H9 (cell line): Measurements from ENCODE around the gene FRS3. TPM values are rescaled to one million over a fixed set of nuclear protein-coding genes. Genes with fewer than 3 reads are reported as not detected.

ENCODE experiments used
- DNase-seq: peaks from one replicate; pipeline ENCODE4 v3.0.0-alpha.2; 2017
- H2AFZ ChIP-seq: one replicate; pipeline ENCODE4 v1.6.1; 2013; ENCODE audit warnings: mild to moderate bottlenecking, low read length, control low read depth, moderate library complexity
- H2AK5ac ChIP-seq: 2 replicates; pipeline ENCODE4 v1.6.1; 2013; ENCODE audit warnings: low read length, control low read depth, mixed read lengths; ENCODE audit not compliant: insufficient read length
- H2BK120ac ChIP-seq: one replicate; pipeline ENCODE4 v1.6.1; 2013; ENCODE audit warnings: low read depth, mild to moderate bottlenecking, low read length, control low read depth, inconsistent platforms; ENCODE audit not compliant: poor library complexity, severe bottlenecking
- H2BK12ac ChIP-seq: 2 replicates; pipeline ENCODE4 v1.6.1; 2013; ENCODE audit warnings: low read length, control low read depth, mixed read lengths, low read depth; ENCODE audit not compliant: insufficient read length
- H2BK15ac ChIP-seq: 2 replicates; pipeline ENCODE4 v1.6.1; 2013; ENCODE audit warnings: low read depth, low read length, control low read depth
- H2BK20ac ChIP-seq: one replicate; pipeline ENCODE4 v1.6.1; 2013; ENCODE audit warnings: low read depth, mild to moderate bottlenecking, low read length, control low read depth, inconsistent platforms; ENCODE audit not compliant: poor library complexity, severe bottlenecking
- H2BK5ac ChIP-seq: 2 replicates; pipeline ENCODE4 v1.6.1; 2013; ENCODE audit warnings: low read length, control low read depth, mixed read lengths; ENCODE audit not compliant: insufficient read length
- H3K14ac ChIP-seq: 2 replicates; pipeline ENCODE4 v1.6.1; 2013; ENCODE audit warnings: low read length, control low read depth; ENCODE audit not compliant: insufficient read depth
- H3K18ac ChIP-seq: 2 replicates; pipeline ENCODE4 v1.6.1; 2013; ENCODE audit warnings: low read depth, mild to moderate bottlenecking, mixed read lengths, low read length, control low read depth; ENCODE audit not compliant: insufficient read length
- H3K23ac ChIP-seq: 2 replicates; pipeline ENCODE4 v1.6.1; 2013; ENCODE audit warnings: low read length, control low read depth, mixed read lengths, low read depth; ENCODE audit not compliant: insufficient read length
- H3K23me2 ChIP-seq: 2 replicates; pipeline ENCODE4 v1.6.1; 2013; ENCODE audit warnings: low read depth, mild to moderate bottlenecking, mixed read lengths, low read length, control low read depth; ENCODE audit not compliant: insufficient read length, poor library complexity, severe bottlenecking
- H3K27ac ChIP-seq: 2 replicates; pipeline ENCODE4 v1.5.1; 2013; ENCODE audit warnings: low read length, control low read depth, mixed read lengths, low read depth; ENCODE audit not compliant: insufficient read length
- H3K27me3 ChIP-seq: 2 replicates; pipeline ENCODE4 v1.6.1; 2013; ENCODE audit warnings: low read length, control low read depth, inconsistent platforms; ENCODE audit not compliant: insufficient read depth
- H3K4ac ChIP-seq: 2 replicates; pipeline ENCODE4 v1.6.1; 2013; ENCODE audit warnings: low read depth, mild to moderate bottlenecking, control low read depth, inconsistent platforms, low read length, moderate library complexity
- H3K4me1 ChIP-seq: 2 replicates; pipeline ENCODE4 v1.6.1; 2013; ENCODE audit warnings: low read length, control low read depth, inconsistent platforms; ENCODE audit not compliant: insufficient read depth
- H3K4me2 ChIP-seq: 2 replicates; pipeline ENCODE4 v1.6.1; 2013; ENCODE audit warnings: low read length, control low read depth, mixed read lengths; ENCODE audit not compliant: insufficient read length, insufficient read depth
- H3K56ac ChIP-seq: 2 replicates; pipeline ENCODE4 v1.6.1; 2013; ENCODE audit warnings: low read depth, mild to moderate bottlenecking, mixed read lengths, low read length, control low read depth; ENCODE audit not compliant: insufficient read length
- H3K79me1 ChIP-seq: 2 replicates; pipeline ENCODE4 v1.6.1; 2013; ENCODE audit warnings: low read depth, mild to moderate bottlenecking, moderate library complexity, low read length, control low read depth, inconsistent platforms; ENCODE audit not compliant: insufficient read depth, poor library complexity, severe bottlenecking
- H3K79me2 ChIP-seq: 2 replicates; pipeline ENCODE4 v1.6.1; 2013; ENCODE audit warnings: low read length, control low read depth, inconsistent platforms; ENCODE audit not compliant: insufficient read depth
- H3K9ac ChIP-seq: 2 replicates; pipeline ENCODE4 v1.6.1; 2013; ENCODE audit warnings: low read length, control low read depth, mixed read lengths; ENCODE audit not compliant: insufficient read length; ENCODE audit errors: extremely low read depth
- H3K9me3 ChIP-seq: one replicate; pipeline ENCODE4 v1.6.1; 2013; ENCODE audit warnings: low read depth, low read length, inconsistent platforms; ENCODE audit not compliant: control insufficient read depth
- H3T11ph ChIP-seq: one replicate; pipeline ENCODE4 v1.6.1; 2013; ENCODE audit warnings: mild to moderate bottlenecking, low read length, control low read depth, inconsistent platforms
- H4K20me1 ChIP-seq: one replicate; pipeline ENCODE4 v1.6.1; 2013; ENCODE audit not compliant: control insufficient read depth, insufficient read length, insufficient read depth
- H4K5ac ChIP-seq: 2 replicates; pipeline ENCODE4 v1.6.1; 2013; ENCODE audit warnings: low read depth, mild to moderate bottlenecking, mixed read lengths, low read length, control low read depth; ENCODE audit not compliant: insufficient read length
- H4K8ac ChIP-seq: replicated peaks from 2 replicates; pipeline ENCODE4 v1.6.1; 2013; ENCODE audit warnings: low read length, control low read depth, mixed read lengths, low read depth; ENCODE audit not compliant: insufficient read length
- H4K91ac ChIP-seq: 2 replicates; pipeline ENCODE4 v1.6.1; 2013; ENCODE audit warnings: low read depth, mild to moderate bottlenecking, moderate library complexity, mixed read lengths, low read length, control low read depth; ENCODE audit not compliant: insufficient read length
- H3K27ac Mint-ChIP-seq, 3 experiments: 2 replicates in 2 of 3; 3 replicates in 1 of 3; pipeline ENCODE4 v1.8.0; 2020 to 2021; ENCODE audit warnings: mixed read lengths in 3 of 3, mild to moderate bottlenecking in 1 of 3, moderate library complexity in 1 of 3
- H3K27me3 Mint-ChIP-seq: 2 replicates; pipeline ENCODE4 v1.8.0; 2021; ENCODE audit warnings: low read depth, mild to moderate bottlenecking, moderate library complexity, mixed read lengths
- H3K36me3 Mint-ChIP-seq, 3 experiments: 2 replicates in 2 of 3; 3 replicates in 1 of 3; pipeline ENCODE4 v1.8.0; 2020 to 2021; ENCODE audit warnings: low read depth in 3 of 3, mixed read lengths in 3 of 3; ENCODE audit not compliant: insufficient read depth in 1 of 3
- H3K4me1 Mint-ChIP-seq, 2 experiments: 2 replicates each; pipeline ENCODE4 v1.8.0; 2020; ENCODE audit warnings: mixed read lengths in 2 of 2
- H3K4me3 Mint-ChIP-seq, 2 experiments: 2 replicates in 1 of 2; 3 replicates in 1 of 2; pipeline ENCODE4 v1.8.0; 2020 to 2021; ENCODE audit warnings: mild to moderate bottlenecking in 2 of 2, mixed read lengths in 2 of 2, moderate library complexity in 1 of 2
- H3K9me3 Mint-ChIP-seq, 2 experiments: 2 replicates in 1 of 2; 3 replicates in 1 of 2; pipeline ENCODE4 v1.8.0; 2020; ENCODE audit warnings: mild to moderate bottlenecking in 2 of 2, mixed read lengths in 2 of 2, moderate library complexity in 1 of 2
- WGBS: extraction: QIAGEN DNeasy Blood & Tissue Kit; methylation state at CpG from one replicate; pipeline ENCODE4 v1.1.7; 2013; ENCODE audit warnings: missing lambda C conversion rate, low lambda C conversion rate, mixed read lengths; ENCODE audit not compliant: insufficient read length; ENCODE audit errors: extremely low coverage; 5-methylcytosine and 5-hydroxymethylcytosine counted together
- total RNA-seq: library from RNA; stranded (reverse); gene quantifications from 2 replicates; pipeline ENCODE4 v1.2.1, GENCODE V29; 2021
- TF ChIP-seq, protein P1 (sequence below): fragments of 200-600 bp; sonication (generic); conservative IDR thresholded peaks from 3 replicates; pipeline ENCODE4 v1.8.0; 2021; ENCODE audit warnings: antibody characterized with exemption, mild to moderate bottlenecking

FRS3 gene
- total RNA-seq, 1 experiment from 2014 or later = 4.8 TPM

DNA sequence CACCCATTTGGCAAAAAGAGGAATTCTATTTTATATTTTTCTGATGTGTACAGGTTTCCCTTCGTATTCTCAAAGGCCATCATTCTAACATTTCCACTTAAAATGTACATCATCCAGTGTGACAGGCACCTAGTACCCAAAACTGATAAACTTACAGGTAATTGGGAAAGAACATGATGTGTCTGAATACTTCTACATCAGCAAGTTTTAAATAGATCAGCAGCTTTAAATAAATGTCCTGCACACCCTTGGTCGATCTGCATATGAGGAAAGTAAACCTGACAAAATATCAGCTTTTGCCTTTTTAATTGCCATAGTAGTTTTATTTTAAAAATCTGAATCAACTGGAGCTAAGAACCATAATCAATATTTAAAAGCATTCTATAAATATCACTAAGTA is 34.3 kb upstream of the FRS3 start:
- no peaks in the 10 kb centered on the region for H3K23me2 ChIP-seq
- H2BK15ac ChIP-seq = no peak overlapping the region
- H4K5ac ChIP-seq = no peak overlapping the region
- H3K18ac ChIP-seq = no peak overlapping the region
- H2BK20ac ChIP-seq = no peak overlapping the region
- H4K20me1 ChIP-seq = no peaks in the 10 kb centered on the region
- H3K14ac ChIP-seq = no peak overlapping the region
- H4K8ac ChIP-seq = no peak overlapping the region
- H2BK12ac ChIP-seq = no peak overlapping the region
- no peaks in the 10 kb centered on the region for H3K27me3 Mint-ChIP-seq
- no peak overlapping the region for H3K27ac Mint-ChIP-seq
- H3K9me3 ChIP-seq = no peaks in the 10 kb centered on the region
- no peak overlapping the region for H4K91ac ChIP-seq
- TF ChIP-seq, protein P1, sequence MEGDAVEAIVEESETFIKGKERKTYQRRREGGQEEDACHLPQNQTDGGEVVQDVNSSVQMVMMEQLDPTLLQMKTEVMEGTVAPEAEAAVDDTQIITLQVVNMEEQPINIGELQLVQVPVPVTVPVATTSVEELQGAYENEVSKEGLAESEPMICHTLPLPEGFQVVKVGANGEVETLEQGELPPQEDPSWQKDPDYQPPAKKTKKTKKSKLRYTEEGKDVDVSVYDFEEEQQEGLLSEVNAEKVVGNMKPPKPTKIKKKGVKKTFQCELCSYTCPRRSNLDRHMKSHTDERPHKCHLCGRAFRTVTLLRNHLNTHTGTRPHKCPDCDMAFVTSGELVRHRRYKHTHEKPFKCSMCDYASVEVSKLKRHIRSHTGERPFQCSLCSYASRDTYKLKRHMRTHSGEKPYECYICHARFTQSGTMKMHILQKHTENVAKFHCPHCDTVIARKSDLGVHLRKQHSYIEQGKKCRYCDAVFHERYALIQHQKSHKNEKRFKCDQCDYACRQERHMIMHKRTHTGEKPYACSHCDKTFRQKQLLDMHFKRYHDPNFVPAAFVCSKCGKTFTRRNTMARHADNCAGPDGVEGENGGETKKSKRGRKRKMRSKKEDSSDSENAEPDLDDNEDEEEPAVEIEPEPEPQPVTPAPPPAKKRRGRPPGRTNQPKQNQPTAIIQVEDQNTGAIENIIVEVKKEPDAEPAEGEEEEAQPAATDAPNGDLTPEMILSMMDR = no peak
- no peaks in the 10 kb centered on the region for H3K27me3 ChIP-seq
- H3K79me1 ChIP-seq = no peaks in the 10 kb centered on the region
- peaks cover 0 to 4% (median 0%) of the 10 kb centered on the region in 3 experiments; a peak in 3 of 7 replicates for H3K36me3 Mint-ChIP-seq
- no peak overlapping the region for H3K4ac ChIP-seq
- no peak overlapping the region for H3K4me2 ChIP-seq
- H3K23ac ChIP-seq = no peak overlapping the region
- no peak overlapping the region for H2BK5ac ChIP-seq
- no peak overlapping the region for H3T11ph ChIP-seq
- no peaks in the 10 kb centered on the region for H3K79me2 ChIP-seq
- H2BK120ac ChIP-seq = no peak overlapping the region
- H2AK5ac ChIP-seq = no peak overlapping the region
- peaks cover 0 to 2% of the 10 kb centered on the region in 2 experiments; a peak in 1 of 4 replicates for H3K4me1 Mint-ChIP-seq
- no peak overlapping the region for H2AFZ ChIP-seq
- H3K27ac ChIP-seq = no peak overlapping the region
- H3K9ac ChIP-seq = no peak overlapping the region
- DNase-seq = no peak
- no peaks in the 10 kb centered on the region for H3K9me3 Mint-ChIP-seq
- H3K4me3 Mint-ChIP-seq = no peak overlapping the region
- no CpG with 5 or more reads among the region's 2 CpGs for WGBS
- H3K56ac ChIP-seq = no peak overlapping the region
- no peaks in the 10 kb centered on the region for H3K4me1 ChIP-seq
